NT2/D1 (cell line): Measurements from ENCODE around the gene FRMD7.

Source experiments
- YY1 ChIP-seq: IDR thresholded peaks from 2 replicates; pipeline ENCODE4 v1.6.1; 2011; ENCODE audit not compliant: insufficient read length, insufficient read depth
- ZNF274 ChIP-seq: IDR thresholded peaks from 2 replicates; pipeline ENCODE4 v1.6.1; 2011; ENCODE audit warnings: mild to moderate bottlenecking, low read depth, low read length

- TF ChIP-seq ZNF274 (no peak), YY1 (no peak)
These were observed 9.5 kb downstream of the FRMD7 start for GRCh38 chrX:132118358-132118757.
